GM23248 (cell line): ENCODE results near the gene SCYL3.

Source experiments
- EZH2 ChIP-seq: fragments of 200-600 bp; sonication (generic); IDR thresholded peaks from 2 replicates; pipeline ENCODE4 v1.6.1; 2018; ENCODE audit warnings: antibody characterized with exemption, mild to moderate bottlenecking; ENCODE audit not compliant: insufficient read depth, poor library complexity, severe bottlenecking
- EZH2phosphoT487 ChIP-seq: fragments of 200-600 bp; sonication (generic); IDR thresholded peaks from 2 replicates; pipeline ENCODE4 v1.6.1; 2018; ENCODE audit warnings: antibody characterized with exemption, moderate library complexity, mild to moderate bottlenecking, low read depth; ENCODE audit not compliant: insufficient read depth

DNA sequence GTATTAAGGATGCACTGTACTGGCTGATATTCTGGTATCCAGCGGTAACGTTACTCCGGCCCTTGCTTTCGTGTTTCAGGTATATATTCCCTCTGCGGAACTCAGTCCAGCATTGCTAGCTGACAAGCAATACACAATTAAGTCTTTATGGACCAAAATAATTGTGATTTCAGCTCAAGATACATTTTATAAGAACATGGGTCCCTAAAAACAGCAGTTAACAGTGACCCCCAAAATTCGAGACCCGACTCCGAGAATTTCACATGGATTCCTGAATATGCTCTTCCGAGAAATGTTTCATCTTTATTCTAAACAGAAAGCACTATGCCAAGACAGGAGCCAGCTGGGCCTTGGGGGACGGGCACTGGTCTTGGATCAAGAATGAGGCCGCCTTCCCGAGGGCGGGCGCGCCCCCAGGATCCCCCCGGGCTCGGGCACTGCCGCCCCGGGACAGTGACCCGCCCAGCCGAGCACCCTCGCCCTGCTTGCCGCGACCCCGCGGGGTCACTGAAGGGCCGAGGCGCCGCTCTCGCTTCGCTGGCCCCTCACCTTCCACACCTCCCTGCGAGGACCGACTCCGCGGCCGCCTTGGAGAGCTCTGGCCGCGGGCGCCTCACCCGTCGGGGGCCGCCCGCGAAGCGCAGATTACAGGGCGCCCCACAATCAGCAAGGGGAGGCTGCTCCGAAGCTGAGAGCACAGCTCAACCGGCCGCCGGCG is 610 bp downstream of the SCYL3 start:
- TF ChIP-seq EZH2 (no peak), EZH2phosphoT487 (no peak)
